Endometrium (tissue), 2 donors: ENCODE measurements around the gene MVB12A.
A peak's percentile ranks its signal among the peaks of the same experiment; 100 is the strongest.

ENCODE experiments used
- FAIRE-seq: peaks from 2 replicates; lab custom pipeline; 2012; peaks lifted over from hg19 to GRCh38; lab: Jason Lieb, UNC
- donor health status: control.
- donor health status: control.

The MVB12A gene

GRCh38 chr19:17419621-17420474, at the start of gene MVB12A:
Gene MVB12A (plus strand): TSS chr19:17420047. CDS start chr19:17420136, 89 bp downstream.
- peak; percentile 99 for FAIRE-seq

DNA sequence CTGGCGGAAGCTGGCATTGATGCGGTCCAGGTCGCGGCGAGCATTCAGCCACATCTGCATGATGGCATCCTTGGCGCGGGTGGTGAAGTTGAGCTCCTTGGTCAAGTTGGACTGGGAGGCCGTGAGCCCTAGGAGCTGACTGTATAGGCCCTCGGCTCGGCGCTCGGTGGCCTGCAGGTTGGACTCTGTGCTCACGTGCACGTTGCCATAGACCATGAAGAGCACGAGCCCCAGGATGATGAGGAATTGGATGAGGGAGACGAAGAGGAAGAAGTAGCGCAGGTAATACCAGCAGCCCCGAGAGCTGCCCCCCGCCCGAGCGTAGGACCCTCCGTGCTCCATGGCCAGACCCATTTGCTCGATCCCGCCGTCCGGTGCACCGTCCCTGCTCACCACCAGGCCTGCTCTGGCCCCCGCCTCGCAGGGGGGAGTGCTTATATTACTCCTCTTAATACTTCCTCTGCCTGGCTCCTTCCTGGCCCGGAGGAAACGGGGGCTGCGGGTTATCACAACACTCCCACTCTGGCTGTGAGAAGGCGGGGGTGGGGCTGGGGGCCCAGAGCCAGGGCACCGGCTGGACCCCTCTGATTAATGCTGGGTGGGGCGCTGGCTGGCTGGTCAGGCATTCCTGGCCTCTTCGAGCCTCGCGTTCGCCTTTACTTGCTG, 42.8 kb upstream of the MVB12A start, which contains the start of gene PLVAP:
PLVAP (minus strand) TSS at position 408 of the 666 bp plus-strand sequence; CDS start at position 354, 54 bp downstream.
- FAIRE-seq: no peak

DNA sequence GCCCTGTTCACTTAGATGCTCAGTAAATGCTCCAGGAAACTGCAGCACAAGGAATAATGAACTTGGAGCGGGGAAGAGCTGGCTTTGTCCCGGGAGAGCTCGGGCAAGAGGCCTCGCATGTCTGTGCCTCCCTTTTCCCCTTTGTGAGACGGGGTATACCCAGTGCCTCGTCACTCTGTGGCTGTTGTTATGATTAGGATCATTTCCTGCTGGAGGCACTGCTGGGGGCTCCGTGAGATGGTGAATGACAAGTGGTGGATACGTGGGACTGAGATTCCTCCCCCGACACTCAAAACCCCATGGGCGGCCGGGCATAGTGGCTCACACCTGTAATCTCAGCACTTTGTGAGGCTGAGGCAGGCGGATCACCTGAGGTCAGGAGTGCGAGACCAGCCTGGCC, 41.6 kb upstream of the MVB12A start:
- FAIRE-seq: no peak

GRCh38 chr19:17379221-17379631, 40.6 kb upstream of the MVB12A start:
- no peak for FAIRE-seq

DNA sequence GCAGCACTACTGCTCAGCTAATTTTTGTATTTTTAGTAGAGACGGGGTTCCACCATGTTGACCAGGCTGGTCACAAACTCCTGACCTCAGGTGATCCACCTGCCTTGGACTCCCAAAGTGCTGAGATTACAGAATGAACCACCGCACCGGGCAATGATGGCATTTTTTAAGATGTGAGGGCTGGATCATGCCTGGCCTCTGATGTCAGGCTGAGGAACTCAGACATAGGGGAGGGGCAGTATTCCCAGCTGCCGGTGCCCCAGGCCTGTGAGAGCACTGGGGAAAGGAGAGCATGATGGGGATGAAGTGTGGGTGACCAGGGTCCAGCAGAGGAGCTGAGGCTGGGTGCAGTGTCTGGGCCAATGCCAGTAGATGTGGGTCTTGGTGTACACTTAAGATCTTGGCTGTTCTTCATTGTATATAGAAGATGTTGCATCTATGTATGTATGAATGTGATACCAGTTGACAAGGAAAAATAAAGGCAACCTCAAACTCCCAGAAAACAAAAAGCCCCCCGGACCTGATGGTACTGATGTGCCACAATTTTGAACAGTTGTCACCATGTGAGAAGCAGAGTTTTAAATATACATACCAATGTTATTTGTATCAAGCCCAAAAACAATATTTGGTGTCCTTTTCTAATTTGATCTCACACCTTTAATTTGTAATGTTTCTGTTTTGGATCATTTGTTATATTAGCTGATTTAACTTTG, 39.3 kb upstream of the MVB12A start:
- FAIRE-seq: no peak

DNA sequence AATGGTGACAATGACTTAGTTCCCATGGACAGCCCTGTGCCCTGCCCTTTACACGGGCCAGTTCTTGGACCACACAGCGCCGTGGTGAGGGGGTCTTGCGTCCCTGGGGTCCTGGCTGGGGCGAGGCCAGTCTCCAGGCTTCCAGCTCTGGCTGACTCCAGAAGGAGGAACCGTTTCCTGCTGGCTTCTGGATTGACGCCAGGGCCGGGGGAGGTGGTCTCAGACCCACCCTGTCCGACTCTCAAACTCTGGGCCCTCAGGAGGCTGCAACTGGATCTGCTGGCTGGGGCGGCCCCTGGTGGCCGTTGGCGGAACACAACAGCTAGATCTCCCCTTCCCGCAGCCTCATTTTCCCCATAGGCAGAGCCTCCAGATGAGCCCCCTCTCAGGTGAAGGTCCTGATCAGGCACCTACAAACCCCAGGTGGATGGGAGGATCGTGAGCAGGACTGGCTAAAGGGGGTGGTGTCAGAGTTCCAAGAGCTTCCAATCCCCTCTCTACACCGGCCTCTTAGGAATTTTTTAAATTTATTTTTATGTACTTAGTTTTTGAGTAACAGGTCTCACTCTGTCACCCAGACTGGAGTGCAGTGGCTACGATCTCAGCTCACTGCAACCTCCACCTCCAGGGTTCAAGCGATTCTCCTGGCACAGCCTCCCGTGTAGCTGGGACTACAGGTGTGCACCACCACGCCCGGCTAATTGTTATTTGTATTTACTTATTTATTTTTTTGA, 33.8 kb upstream of the MVB12A start:
- no peak for FAIRE-seq

- FAIRE-seq: no peak
These were observed 30.6 kb upstream of the MVB12A start for GRCh38 chr19:17389288-17389687.

- FAIRE-seq: no peak
These were observed 29.7 kb upstream of the MVB12A start for GRCh38 chr19:17389957-17390664.

DNA sequence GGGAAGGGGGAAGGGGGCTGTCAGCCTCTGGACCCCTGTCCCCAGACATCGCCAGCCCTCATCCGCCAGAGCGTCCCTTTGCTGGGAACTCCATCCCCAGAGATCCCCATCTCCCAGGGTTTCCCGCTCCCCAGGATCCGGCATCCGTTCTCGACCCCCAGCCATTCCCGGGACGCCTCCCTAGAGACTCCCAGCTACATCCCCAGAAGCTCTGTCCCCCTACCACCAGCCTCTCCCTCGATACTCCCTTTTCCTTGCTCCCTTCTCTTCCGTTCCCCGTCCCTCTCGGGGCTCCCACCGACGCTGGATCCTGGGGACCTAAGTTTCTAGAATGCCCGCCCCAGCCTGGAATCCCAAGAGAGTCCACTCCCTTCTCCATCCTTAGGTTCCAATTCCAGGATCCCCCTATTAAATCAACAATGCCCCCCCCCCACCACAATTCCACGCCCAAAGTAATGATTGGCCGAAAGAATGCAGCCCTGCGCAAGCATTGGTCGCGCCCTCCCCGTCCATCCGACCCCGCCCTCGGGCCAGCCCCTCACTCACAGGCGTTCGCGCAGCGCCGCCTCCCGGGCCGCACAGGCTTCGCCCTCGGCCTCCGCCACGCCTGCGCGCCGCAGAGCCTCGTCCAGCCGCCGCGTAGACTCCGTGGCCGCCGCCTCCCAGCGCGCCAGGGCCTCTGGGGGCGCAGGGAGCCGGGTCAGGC, 29.0 kb upstream of the MVB12A start:
- FAIRE-seq: no peak

DNA sequence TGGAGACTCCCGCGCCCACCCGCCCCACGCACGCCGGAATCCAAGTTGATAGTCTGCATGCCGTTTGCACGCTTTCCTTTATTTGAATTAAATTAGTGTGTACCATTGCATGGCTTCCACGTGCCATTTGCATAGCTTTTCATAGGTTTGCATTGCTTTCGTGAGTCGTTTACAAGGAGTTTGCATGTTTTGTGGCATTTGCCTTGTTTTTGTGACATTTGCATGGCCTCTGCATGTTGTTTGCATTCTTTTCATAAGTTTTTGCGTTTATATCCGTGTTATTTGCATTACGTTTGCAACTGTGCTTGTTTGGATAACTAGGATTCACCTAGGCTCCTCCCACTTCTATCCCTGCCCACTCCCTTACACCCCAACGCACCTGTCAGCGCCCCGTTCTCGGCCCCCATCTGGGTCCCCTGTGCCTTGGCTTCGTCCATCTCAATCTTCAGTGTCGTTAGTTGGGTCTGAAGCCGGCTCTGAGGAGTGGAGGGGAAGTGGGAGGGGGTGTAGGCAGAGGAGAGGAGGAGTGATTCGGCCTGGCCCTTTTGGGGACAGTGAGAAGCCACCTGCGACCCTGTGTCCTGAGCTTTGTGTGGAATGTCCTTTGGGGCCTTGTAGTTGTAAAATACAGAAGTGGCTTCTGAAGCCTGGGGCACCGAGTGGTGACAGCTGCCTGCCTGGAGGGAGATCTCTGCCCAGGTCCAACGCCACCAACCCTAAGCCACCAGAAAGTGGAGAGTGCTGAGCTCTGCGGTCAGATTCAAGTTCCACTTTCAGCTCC, 28.3 kb upstream of the MVB12A start:
- no peak for FAIRE-seq

GRCh38 chr19:17393002-17393401, 26.8 kb upstream of the MVB12A start:
- no peak for FAIRE-seq

DNA sequence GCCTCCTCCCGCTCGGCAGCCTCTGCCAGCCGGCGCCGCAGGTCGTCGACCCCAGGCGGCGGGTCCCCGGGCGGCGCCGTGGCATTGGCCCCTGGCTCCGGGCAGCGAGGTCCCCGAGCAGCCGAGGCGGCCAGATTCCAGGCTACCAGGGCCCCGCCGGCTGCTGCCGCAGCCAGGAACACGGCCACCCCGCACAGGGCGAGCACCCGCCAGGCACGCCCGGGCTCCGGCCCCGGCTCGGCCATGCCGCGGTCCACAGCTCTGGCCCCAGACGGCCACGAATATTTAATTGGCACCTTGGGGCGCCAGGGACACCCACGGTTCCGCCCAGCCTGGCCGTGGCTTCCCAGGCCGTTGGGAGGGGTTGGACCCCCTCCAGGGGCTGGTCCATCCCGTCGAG, 25.9 kb upstream of the MVB12A start, which contains the start of gene CCDC194:
CCDC194 (minus strand) TSS at position 283 of the 400 bp plus-strand sequence; CDS start at position 245, 38 bp downstream.
- FAIRE-seq: no peak

DNA sequence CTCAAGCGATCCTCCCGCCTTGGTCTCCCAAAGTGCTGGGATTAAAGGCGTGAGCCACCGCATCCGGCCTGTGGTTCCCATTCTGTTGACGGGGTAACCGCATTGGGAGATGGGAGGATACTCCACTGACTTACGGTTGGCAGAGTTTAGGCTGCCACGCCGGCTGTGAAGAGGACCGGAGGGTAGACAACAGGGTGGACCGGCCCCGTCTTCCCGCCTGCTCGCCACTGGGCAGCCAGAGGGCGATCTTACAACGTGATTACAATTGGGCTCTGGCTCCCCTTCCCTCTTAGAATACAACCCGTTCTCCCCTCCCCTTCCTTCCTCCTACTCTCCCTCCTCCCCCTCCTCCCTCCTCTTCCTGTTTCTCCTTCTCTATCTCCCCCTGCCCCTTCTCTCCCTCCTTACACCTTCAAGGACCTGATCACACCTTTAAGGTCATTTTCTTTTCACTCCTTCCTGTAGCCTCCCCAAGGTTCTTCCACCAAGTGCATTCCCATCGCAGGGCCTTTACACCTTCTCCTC, 24.9 kb upstream of the MVB12A start:
- no peak for FAIRE-seq

GRCh38 chr19:17398902-17399527, 20.8 kb upstream of the MVB12A start:
- no peak for FAIRE-seq

DNA sequence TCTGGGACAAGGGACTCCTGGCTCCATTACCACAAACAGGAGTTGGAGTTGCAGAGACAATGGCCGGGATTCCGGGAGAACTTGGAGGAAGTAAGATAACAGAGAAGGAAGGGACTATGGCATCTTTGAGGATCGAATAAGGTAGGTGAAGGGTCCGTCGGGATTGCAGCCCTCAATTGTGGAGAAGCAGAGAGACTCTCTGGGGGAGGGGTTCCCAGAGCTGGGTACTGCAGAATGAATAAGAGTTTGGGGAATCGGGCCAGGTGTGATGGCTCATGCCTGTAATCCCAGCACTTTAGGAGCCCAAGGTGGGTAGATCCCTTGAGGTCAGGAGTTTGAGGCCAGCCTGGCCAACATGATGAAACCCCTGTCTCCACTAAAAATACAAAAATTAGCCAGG, 18.2 kb upstream of the MVB12A start:
- FAIRE-seq: no peak

DNA sequence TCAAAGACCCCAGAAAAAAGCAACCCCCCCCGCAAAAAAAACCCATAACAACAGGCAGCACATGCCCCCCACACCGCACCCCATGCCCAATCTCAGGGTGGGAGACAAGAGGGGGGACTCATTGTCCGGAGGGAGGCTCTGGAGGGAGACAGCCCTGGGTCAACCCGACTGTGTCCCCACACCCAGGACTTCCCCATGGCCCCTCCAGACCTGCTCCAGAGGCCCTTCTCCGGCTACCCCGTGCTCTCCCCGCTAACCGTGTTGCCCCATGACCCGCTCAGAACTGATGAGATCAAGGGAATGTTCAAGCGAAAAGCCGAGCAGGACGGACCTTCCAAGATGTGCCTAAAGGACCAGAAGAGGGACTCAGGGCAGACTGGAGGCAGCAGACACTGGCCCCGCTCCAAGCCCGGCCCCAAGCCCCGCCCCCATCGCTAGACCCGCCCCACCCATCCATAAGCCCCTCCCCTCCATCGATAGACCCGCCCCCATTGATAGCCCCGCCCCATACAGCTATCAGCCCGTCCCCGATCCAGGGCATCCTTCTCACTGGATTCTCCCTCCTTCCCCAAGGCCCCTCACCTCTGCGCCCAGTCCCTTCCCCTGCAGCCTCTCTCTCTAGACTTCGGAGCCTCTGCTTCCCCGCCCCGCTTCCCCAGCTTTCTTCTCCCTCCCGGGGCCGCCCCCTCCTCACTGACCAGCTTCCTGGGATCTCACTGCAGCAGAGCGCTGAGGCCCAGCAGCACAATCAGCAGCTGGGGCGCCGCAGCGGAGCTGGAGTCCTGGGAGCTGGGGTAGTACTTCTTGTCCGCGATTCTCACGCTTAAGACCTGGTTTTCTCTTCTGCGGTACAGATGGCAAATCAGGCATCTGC, 16.6 kb upstream of the MVB12A start:
- FAIRE-seq: no peak

DNA sequence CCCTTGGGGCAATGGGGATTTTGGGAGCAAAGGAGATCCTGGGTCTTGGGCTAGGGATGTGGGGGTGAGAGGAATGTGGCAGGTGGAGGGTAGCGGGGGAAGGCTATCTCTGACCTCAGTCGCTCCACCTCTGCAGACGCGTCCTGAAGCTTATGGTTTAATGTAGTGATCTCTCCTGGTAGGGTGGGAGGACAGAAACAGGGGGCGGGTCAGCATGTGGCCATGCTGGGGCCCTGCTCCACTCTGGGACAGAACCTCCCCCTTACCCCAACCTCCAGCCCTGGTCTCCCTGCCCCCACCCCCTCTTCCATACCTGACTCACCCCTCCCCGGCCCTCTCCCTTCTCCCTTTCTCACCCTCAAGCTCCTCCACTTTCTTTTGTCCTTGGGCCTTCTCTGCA, 15.8 kb upstream of the MVB12A start:
- no peak for FAIRE-seq

DNA sequence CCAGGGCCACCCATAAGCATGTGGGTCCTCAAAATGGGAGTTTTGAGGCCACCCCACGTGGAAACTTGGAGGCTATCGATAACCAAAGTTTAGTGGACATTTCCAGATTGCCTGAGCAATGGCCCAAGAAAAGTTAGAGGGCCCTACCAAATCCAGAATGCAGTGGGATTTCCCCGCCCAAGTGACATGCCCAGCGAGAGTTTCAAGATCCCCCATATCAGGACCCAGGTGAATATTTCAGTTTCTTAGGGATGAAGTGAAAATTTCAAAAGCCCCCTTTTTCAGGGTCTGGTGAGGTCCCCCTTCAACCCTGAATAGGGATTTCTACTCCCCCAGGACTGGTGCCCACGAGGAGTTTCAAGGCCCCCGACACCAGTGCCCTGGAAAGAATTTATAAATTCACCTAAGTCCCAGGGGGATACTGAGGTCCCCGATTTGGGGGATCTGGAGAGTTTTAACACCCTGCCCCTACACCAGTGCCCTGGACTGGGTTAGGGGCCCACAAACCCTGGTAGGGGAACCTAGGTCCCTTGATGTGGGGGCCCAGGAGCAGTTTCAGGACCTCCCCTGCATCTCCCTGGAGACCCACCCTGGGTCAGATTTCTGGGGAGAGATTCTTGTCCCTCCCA, 15.1 kb upstream of the MVB12A start:
- FAIRE-seq: no peak
